Epithelial cell of proximal tubule (primary cell): ENCODE results near the gene COA8. TPM values are rescaled to one million over a fixed set of nuclear protein-coding genes. Genes with fewer than 3 reads are reported as not detected.
A peak's percentile ranks its signal among the peaks of the same experiment; 100 is the strongest.

Experiments used
- DNase-seq: peaks from one replicate; pipeline ENCODE4 v3.0.0-alpha.2; 2011; ENCODE audit warnings: low read depth
- H3K4me3 ChIP-seq: 2 replicates; pipeline ENCODE4 v1.5.1; 2011; ENCODE audit warnings: low read depth, mild to moderate bottlenecking, low read length
- CTCF ChIP-seq: conservative IDR thresholded peaks from 2 replicates; pipeline ENCODE4 v1.5.1; 2012; ENCODE audit warnings: low read depth, mild to moderate bottlenecking, low read length
- total RNA-seq: library from RNA; depleted of rRNA; stranded (reverse); fragments of >200 nt; gene quantifications from 2 replicates; pipeline ENCODE4 v1.2.3, GENCODE V29; 2015

The COA8 gene
- total RNA-seq, 1 donor from 2014 or later = 29.0 TPM

GRCh38 chr14:103545219-103545914 is 17.4 kb upstream of the COA8 start:
- no peak for DNase-seq
- H3K4me3 ChIP-seq = no peak overlapping the region
- TF ChIP-seq CTCF = no peak

- no peak overlapping the region for H3K4me3 ChIP-seq
- DNase-seq = no peak
- no peak for TF ChIP-seq CTCF
These were observed 16.7 kb upstream of the COA8 start for GRCh38 chr14:103545915-103546651.

GRCh38 chr14:103546652-103547454 is 15.9 kb upstream of the COA8 start:
- no peak for DNase-seq
- peak; percentile 78 for TF ChIP-seq CTCF
- H3K4me3 ChIP-seq = no peak overlapping the region

GRCh38 chr14:103547455-103547940 is 15.3 kb upstream of the COA8 start:
- no peak for DNase-seq
- TF ChIP-seq CTCF = no peak
- no peak overlapping the region for H3K4me3 ChIP-seq

- no peak overlapping the region for H3K4me3 ChIP-seq
- DNase-seq = no peak
- TF ChIP-seq CTCF = no peak
These were observed 14.8 kb upstream of the COA8 start for GRCh38 chr14:103547941-103548462.

GRCh38 chr14:103548463-103549351 is 14.1 kb upstream of the COA8 start:
- TF ChIP-seq CTCF = no peak
- no peak for DNase-seq
- H3K4me3 ChIP-seq = no peak overlapping the region
